Measurements from ENCODE around the gene CNNM3. TPM values are rescaled to one million over a fixed set of nuclear protein-coding genes. Genes with fewer than 3 reads are reported as not detected.
A peak's percentile ranks its signal among the peaks of the same experiment; 100 is the strongest.

Gene CNNM3
- total and polyA plus RNA-seq, 4 donors = 10.0 to 19.8 (median 16.1) TPM

- Histone ChIP-seq H3K36me3 (ENCODE audit: control insufficient read depth in 4 of 4, insufficient read depth in 3 of 4, low read depth in 1 of 4, low read length in 3 of 4) (peaks cover 0 to 11% (median 2%) of the 10 kb centered on the region in 4 donors), H3K27ac (ENCODE audit: low read depth in 1 of 2, low read length in 2 of 2) (no peak overlapping the region), H3K9me3 (ENCODE audit: control insufficient read depth in 4 of 4, low read length in 3 of 4) (no peaks in the 10 kb centered on the region), H3K27me3 (ENCODE audit: control insufficient read depth in 4 of 4, insufficient read depth in 4 of 4, low read length in 3 of 4) (no peaks in the 10 kb centered on the region), H3K4me3 (ENCODE audit: low read depth in 1 of 3, low read length in 3 of 3) (no peak overlapping the region), H3K4me1 (ENCODE audit: control insufficient read depth in 4 of 4, insufficient read depth in 4 of 4, low read length in 3 of 4) (peaks cover 0 to 5% (median 4%) of the 10 kb centered on the region in 4 donors), H3K9ac (ENCODE audit: low read depth in 1 of 2, low read length in 2 of 2) (no peak overlapping the region)
- WGBS = 86% methylated on average over 27 of the region's 27 CpGs
- no peak for DNase-seq (ENCODE audit: low spot score)
- TF ChIP-seq JUND (IDR thresholded peaks at IDR 0.05) = no peak
Measured at GRCh38 chr2:96800061-96801004, 15.7 kb upstream of the CNNM3 start.

GRCh38 chr2:96801005-96801785, 14.9 kb upstream of the CNNM3 start:
- H3K9ac ChIP-seq (ENCODE audit: low read depth in 1 of 2, low read length in 2 of 2) = no peak overlapping the region
- peaks cover 0 to 11% (median 2%) of the 10 kb centered on the region in 4 donors for H3K36me3 ChIP-seq (ENCODE audit: control insufficient read depth in 4 of 4, insufficient read depth in 3 of 4, low read depth in 1 of 4, low read length in 3 of 4)
- H3K27me3 ChIP-seq (ENCODE audit: control insufficient read depth in 4 of 4, insufficient read depth in 4 of 4, low read length in 3 of 4) = no peaks in the 10 kb centered on the region
- DNase-seq (ENCODE audit: low spot score) = peak; percentile 74
- peaks cover 0 to 5% (median 4%) of the 10 kb centered on the region in 4 donors for H3K4me1 ChIP-seq (ENCODE audit: control insufficient read depth in 4 of 4, insufficient read depth in 4 of 4, low read length in 3 of 4)
- TF ChIP-seq HNF4A (conservative IDR thresholded peaks at IDR 0.05) (peak; percentile 68 to 75), CTCF (IDR thresholded peaks at IDR 0.05; ENCODE audit: low read depth, low read length, missing input control) (peak; percentile 92), HNF4G (IDR thresholded peaks at IDR 0.05) (no peak), RXRA (IDR thresholded peaks at IDR 0.05) (peak; percentile 15 to 57), RAD21 (IDR thresholded peaks at IDR 0.05) (peak; percentile 88 to 95)
- H3K27ac ChIP-seq (ENCODE audit: low read depth in 1 of 2, low read length in 2 of 2) = no peak overlapping the region
- no peak overlapping the region for H3K4me3 ChIP-seq (ENCODE audit: low read depth in 1 of 3, low read length in 3 of 3)
- 35% methylated on average over 15 of the region's 15 CpGs for WGBS
- H3K9me3 ChIP-seq (ENCODE audit: control insufficient read depth in 4 of 4, low read length in 3 of 4) = no peaks in the 10 kb centered on the region

GRCh38 chr2:96801786-96802595, 14.1 kb upstream of the CNNM3 start:
- H3K4me3 ChIP-seq (ENCODE audit: low read depth in 1 of 3, low read length in 3 of 3) = no peak overlapping the region
- TF ChIP-seq ATF3 (IDR thresholded peaks at IDR 0.05) = no peak
- TF ChIP-seq HNF4G (IDR thresholded peaks at IDR 0.05) = no peak
- no peak for TF ChIP-seq GABPA (IDR thresholded peaks at IDR 0.05 in 1 of 2, conservative IDR thresholded peaks at IDR 0.05 in 1 of 2)
- TF ChIP-seq RXRA (IDR thresholded peaks at IDR 0.05) = no peak
- TF ChIP-seq YY1 (IDR thresholded peaks at IDR 0.05) = no peak
- TF ChIP-seq TAF1 (conservative IDR thresholded peaks at IDR 0.05) = no peak
- H3K9ac ChIP-seq (ENCODE audit: low read depth in 1 of 2, low read length in 2 of 2) = no peak overlapping the region
- no peaks in the 10 kb centered on the region for H3K9me3 ChIP-seq (ENCODE audit: control insufficient read depth in 4 of 4, low read length in 3 of 4)
- H3K4me1 ChIP-seq (ENCODE audit: control insufficient read depth in 4 of 4, insufficient read depth in 4 of 4, low read length in 3 of 4) = peaks cover 0 to 5% (median 4%) of the 10 kb centered on the region in 4 donors
- H3K27me3 ChIP-seq (ENCODE audit: control insufficient read depth in 4 of 4, insufficient read depth in 4 of 4, low read length in 3 of 4) = no peaks in the 10 kb centered on the region
- H3K27ac ChIP-seq (ENCODE audit: low read depth in 1 of 2, low read length in 2 of 2) = no peak overlapping the region
- DNase-seq (ENCODE audit: low spot score) = no peak
- H3K36me3 ChIP-seq (ENCODE audit: control insufficient read depth in 4 of 4, insufficient read depth in 3 of 4, low read depth in 1 of 4, low read length in 3 of 4) = peaks cover 0 to 11% (median 2%) of the 10 kb centered on the region in 4 donors
- WGBS = 82% methylated on average over 10 of the region's 10 CpGs

All from liver (tissue), 9 donors.